Activated CD4-positive, alpha-beta T cell treated with anti-CD3 and anti-CD28 coated beads, Interleukin-2, amount 10 ng/mL, durations not matched to agents 7 days and 5 days (primary cell): Measurements from ENCODE around the gene AFG3L2. TPM values are rescaled to one million over a fixed set of nuclear protein-coding genes. Genes with fewer than 3 reads are reported as not detected.
A peak's percentile ranks its signal among the peaks of the same experiment; 100 is the strongest.

ENCODE experiments used
- CTCF ChIA-PET: fragments of 350-600 bp; sonication (Branson Sonifier 250); formaldehyde crosslinking; loops from one replicate; lab custom pipeline; 2021; ENCODE audit warnings: antibody characterized with exemption; lab: Charles Lee
- POLR2A ChIA-PET: fragments of 350-600 bp; sonication (Branson Sonifier 250); formaldehyde crosslinking; loops from one replicate; lab custom pipeline; 2021; ENCODE audit warnings: antibody characterized with exemption; lab: Charles Lee
- DNase-seq: peaks from one replicate; pipeline ENCODE4 v3.0.0-alpha.2; 2020
- H3K27ac Mint-ChIP-seq: one replicate; pipeline ENCODE4 v1.8.0; 2021; ENCODE audit warnings: mild to moderate bottlenecking, moderate library complexity, mixed read lengths
- H3K27me3 Mint-ChIP-seq: one replicate; pipeline ENCODE4 v1.8.0; 2021; ENCODE audit warnings: mixed read lengths
- H3K36me3 Mint-ChIP-seq: one replicate; pipeline ENCODE4 v1.8.0; 2021; ENCODE audit warnings: low read depth, mixed read lengths
- H3K4me1 Mint-ChIP-seq: one replicate; pipeline ENCODE4 v1.8.0; 2021; ENCODE audit warnings: mixed read lengths
- H3K4me3 Mint-ChIP-seq: one replicate; pipeline ENCODE4 v1.8.0; 2021; ENCODE audit warnings: mild to moderate bottlenecking, moderate library complexity, mixed read lengths
- H3K9me3 Mint-ChIP-seq: one replicate; pipeline ENCODE4 v1.8.0; 2021; ENCODE audit warnings: mixed read lengths
- total RNA-seq, 2 experiments: library from RNA; stranded (reverse); gene quantifications; one replicate each; pipeline ENCODE4 v1.2.3, GENCODE V29; 2021

The AFG3L2 gene
- total RNA-seq, 2 experiments from 2014 or later, result 35.7 to 36.4 TPM

GRCh38 chr18:12409469-12409868 is 32.4 kb upstream of the AFG3L2 start:
- no peaks in the 10 kb centered on the region for H3K9me3 Mint-ChIP-seq
- ChIA-PET POLR2A (no interaction called here), CTCF (interaction anchor here (1.0 to 1.3 kb wide), 2 partner anchors 14 to 16 kb away, joined by 3 read pairs; no protein-coding TSS in a partner anchor)
- no peak overlapping the region for H3K4me3 Mint-ChIP-seq
- peaks cover 2% of the 10 kb centered on the region for H3K36me3 Mint-ChIP-seq
- H3K4me1 Mint-ChIP-seq, result peaks cover 23% of the 10 kb centered on the region
- no peak overlapping the region for H3K27ac Mint-ChIP-seq
- no peak for DNase-seq
- peaks cover 35% of the 10 kb centered on the region for H3K27me3 Mint-ChIP-seq

- H3K27ac Mint-ChIP-seq, result peak overlapping the region; percentile 64
- no peak for DNase-seq
- H3K27me3 Mint-ChIP-seq, result peaks cover 44% of the 10 kb centered on the region
- peaks cover 2% of the 10 kb centered on the region for H3K36me3 Mint-ChIP-seq
- no peaks in the 10 kb centered on the region for H3K9me3 Mint-ChIP-seq
- peak overlapping the region; percentile 69 for H3K4me3 Mint-ChIP-seq
- ChIA-PET POLR2A (no interaction called here), CTCF (interaction anchor here (0.8 to 1.3 kb wide), 5 partner anchors 11 to 89 kb away, joined by 3 to 6 read pairs (median 3); no protein-coding TSS in a partner anchor)
- H3K4me1 Mint-ChIP-seq, result peaks cover 25% of the 10 kb centered on the region
Observed at GRCh38 chr18:12408247-12408869, 31.3 kb upstream of the AFG3L2 start.

GRCh38 chr18:12406371-12407111 is 29.5 kb upstream of the AFG3L2 start:
- Mint-ChIP-seq H3K4me3 (peak overlapping the region; percentile 75), H3K27ac (peak overlapping the region; percentile 79), H3K9me3 (no peaks in the 10 kb centered on the region), H3K36me3 (peaks cover 2% of the 10 kb centered on the region), H3K4me1 (peaks cover 25% of the 10 kb centered on the region), H3K27me3 (peaks cover 54% of the 10 kb centered on the region)
- POLR2A ChIA-PET, result no interaction called here
- CTCF ChIA-PET, result no interaction called here
- DNase-seq, result no peak

GRCh38 chr18:12405066-12405465 is 28.0 kb upstream of the AFG3L2 start:
- DNase-seq, result no peak
- Mint-ChIP-seq H3K4me3 (no peak overlapping the region), H3K36me3 (peaks cover 2% of the 10 kb centered on the region), H3K27ac (no peak overlapping the region), H3K4me1 (peaks cover 25% of the 10 kb centered on the region), H3K27me3 (peaks cover 54% of the 10 kb centered on the region), H3K9me3 (no peaks in the 10 kb centered on the region)
- CTCF ChIA-PET, result interaction anchor here (0.6 to 1.3 kb wide), 3 partner anchors 12 to 20 kb away, joined by 3 read pairs; no protein-coding TSS in a partner anchor
- POLR2A ChIA-PET, result no interaction called here

- DNase-seq, result no peak
- ChIA-PET CTCF (interaction anchor here (0.6 to 1.3 kb wide), 4 partner anchors 10 to 224 kb away, joined by 3 to 5 read pairs (median 3); no protein-coding TSS in a partner anchor), POLR2A (no interaction called here)
- Mint-ChIP-seq H3K4me3 (no peak overlapping the region), H3K4me1 (peaks cover 25% of the 10 kb centered on the region), H3K27me3 (peaks cover 54% of the 10 kb centered on the region), H3K36me3 (peaks cover 2% of the 10 kb centered on the region), H3K9me3 (no peaks in the 10 kb centered on the region), H3K27ac (no peak overlapping the region)
Observed at GRCh38 chr18:12403601-12404506, 26.8 kb upstream of the AFG3L2 start.

- Mint-ChIP-seq H3K4me3 (no peak overlapping the region), H3K4me1 (peaks cover 12% of the 10 kb centered on the region), H3K27me3 (peaks cover 45% of the 10 kb centered on the region), H3K9me3 (no peaks in the 10 kb centered on the region), H3K36me3 (no peaks in the 10 kb centered on the region), H3K27ac (no peak overlapping the region)
- POLR2A ChIA-PET, result no interaction called here
- no peak for DNase-seq
- CTCF ChIA-PET, result interaction anchor here (0.6 to 1.1 kb wide), 3 partner anchors 9 to 257 kb away, joined by 3 to 4 read pairs (median 3); no protein-coding TSS in a partner anchor
Observed at GRCh38 chr18:12401881-12402280, 24.9 kb upstream of the AFG3L2 start.

GRCh38 chr18:12399231-12399630 is 22.2 kb upstream of the AFG3L2 start:
- Mint-ChIP-seq H3K27ac (no peak overlapping the region), H3K36me3 (no peaks in the 10 kb centered on the region), H3K4me1 (peaks cover 1% of the 10 kb centered on the region), H3K27me3 (peaks cover 31% of the 10 kb centered on the region), H3K4me3 (no peak overlapping the region), H3K9me3 (no peaks in the 10 kb centered on the region)
- ChIA-PET POLR2A (no interaction called here), CTCF (no interaction called here)
- DNase-seq, result no peak

GRCh38 chr18:12398625-12399024 is 21.6 kb upstream of the AFG3L2 start:
- Mint-ChIP-seq H3K9me3 (no peaks in the 10 kb centered on the region), H3K27me3 (peaks cover 26% of the 10 kb centered on the region), H3K27ac (no peak overlapping the region), H3K36me3 (no peaks in the 10 kb centered on the region), H3K4me3 (no peak overlapping the region), H3K4me1 (peaks cover 1% of the 10 kb centered on the region)
- CTCF ChIA-PET, result no interaction called here
- DNase-seq, result no peak
- POLR2A ChIA-PET, result no interaction called here

- Mint-ChIP-seq H3K27ac (no peak overlapping the region), H3K9me3 (no peaks in the 10 kb centered on the region), H3K36me3 (no peaks in the 10 kb centered on the region), H3K4me3 (no peak overlapping the region), H3K27me3 (peaks cover 23% of the 10 kb centered on the region), H3K4me1 (no peaks in the 10 kb centered on the region)
- ChIA-PET CTCF (no interaction called here), POLR2A (no interaction called here)
- no peak for DNase-seq
Observed at GRCh38 chr18:12397793-12398192, 20.8 kb upstream of the AFG3L2 start.

- no peak for DNase-seq
- CTCF ChIA-PET, result no interaction called here
- no peaks in the 10 kb centered on the region for H3K9me3 Mint-ChIP-seq
- no peaks in the 10 kb centered on the region for H3K4me1 Mint-ChIP-seq
- peaks cover 20% of the 10 kb centered on the region for H3K27me3 Mint-ChIP-seq
- POLR2A ChIA-PET, result no interaction called here
- H3K27ac Mint-ChIP-seq, result no peak overlapping the region
- H3K36me3 Mint-ChIP-seq, result no peaks in the 10 kb centered on the region
- no peak overlapping the region for H3K4me3 Mint-ChIP-seq
Observed at GRCh38 chr18:12397254-12397653, 20.2 kb upstream of the AFG3L2 start.

- no peaks in the 10 kb centered on the region for H3K4me1 Mint-ChIP-seq
- no peak for DNase-seq
- peaks cover 17% of the 10 kb centered on the region for H3K27me3 Mint-ChIP-seq
- H3K4me3 Mint-ChIP-seq, result no peak overlapping the region
- POLR2A ChIA-PET, result no interaction called here
- H3K9me3 Mint-ChIP-seq, result no peaks in the 10 kb centered on the region
- CTCF ChIA-PET, result interaction anchor here (0.7 to 2.2 kb wide), 5 partner anchors 9 to 541 kb away, joined by 3 to 6 read pairs (median 3); partner anchors contain the start of gene PRELID3A
- H3K27ac Mint-ChIP-seq, result no peak overlapping the region
- no peaks in the 10 kb centered on the region for H3K36me3 Mint-ChIP-seq
Observed at GRCh38 chr18:12394428-12394827, 17.4 kb upstream of the AFG3L2 start.

- H3K9me3 Mint-ChIP-seq, result no peaks in the 10 kb centered on the region
- no peaks in the 10 kb centered on the region for H3K4me1 Mint-ChIP-seq
- peaks cover 14% of the 10 kb centered on the region for H3K27me3 Mint-ChIP-seq
- H3K36me3 Mint-ChIP-seq, result no peaks in the 10 kb centered on the region
- no peak for DNase-seq
- no peak overlapping the region for H3K4me3 Mint-ChIP-seq
- H3K27ac Mint-ChIP-seq, result no peak overlapping the region
- ChIA-PET POLR2A (no interaction called here), CTCF (interaction anchor here (0.7 to 2.2 kb wide), 5 partner anchors 9 to 277 kb away, joined by 3 to 6 read pairs (median 3); partner anchors contain the start of gene PRELID3A)
Observed at GRCh38 chr18:12393998-12394397, 17.0 kb upstream of the AFG3L2 start.
